ENCODE measurements around the gene LRRC51. TPM values are rescaled to one million over a fixed set of nuclear protein-coding genes. Genes with fewer than 3 reads are reported as not detected.

LRRC51 gene
- total RNA-seq, 1 donor from 2014 or later, result 5.2 TPM

- TF ChIP-seq CTCF (IDR thresholded peaks at IDR 0.05; ENCODE audit: unreplicated experiment), result no peak
- no peak overlapping the region for H3K4me3 Mint-ChIP-seq
- H3K9me3 Mint-ChIP-seq, result no peaks in the 10 kb centered on the region
- DNase-seq (ENCODE audit: low spot score in 2 of 2, unreplicated experiment in 2 of 2), result no peak
- H3K27ac Mint-ChIP-seq, result no peak overlapping the region
- H3K36me3 Mint-ChIP-seq, result peaks cover 9% of the 10 kb centered on the region
- H3K4me1 Mint-ChIP-seq, result peaks cover 8% of the 10 kb centered on the region
- H3K27me3 Mint-ChIP-seq (ENCODE audit: low read depth), result no peaks in the 10 kb centered on the region
Observed at GRCh38 chr11:72039856-72040401, 40.7 kb upstream of the LRRC51 start.

DNA sequence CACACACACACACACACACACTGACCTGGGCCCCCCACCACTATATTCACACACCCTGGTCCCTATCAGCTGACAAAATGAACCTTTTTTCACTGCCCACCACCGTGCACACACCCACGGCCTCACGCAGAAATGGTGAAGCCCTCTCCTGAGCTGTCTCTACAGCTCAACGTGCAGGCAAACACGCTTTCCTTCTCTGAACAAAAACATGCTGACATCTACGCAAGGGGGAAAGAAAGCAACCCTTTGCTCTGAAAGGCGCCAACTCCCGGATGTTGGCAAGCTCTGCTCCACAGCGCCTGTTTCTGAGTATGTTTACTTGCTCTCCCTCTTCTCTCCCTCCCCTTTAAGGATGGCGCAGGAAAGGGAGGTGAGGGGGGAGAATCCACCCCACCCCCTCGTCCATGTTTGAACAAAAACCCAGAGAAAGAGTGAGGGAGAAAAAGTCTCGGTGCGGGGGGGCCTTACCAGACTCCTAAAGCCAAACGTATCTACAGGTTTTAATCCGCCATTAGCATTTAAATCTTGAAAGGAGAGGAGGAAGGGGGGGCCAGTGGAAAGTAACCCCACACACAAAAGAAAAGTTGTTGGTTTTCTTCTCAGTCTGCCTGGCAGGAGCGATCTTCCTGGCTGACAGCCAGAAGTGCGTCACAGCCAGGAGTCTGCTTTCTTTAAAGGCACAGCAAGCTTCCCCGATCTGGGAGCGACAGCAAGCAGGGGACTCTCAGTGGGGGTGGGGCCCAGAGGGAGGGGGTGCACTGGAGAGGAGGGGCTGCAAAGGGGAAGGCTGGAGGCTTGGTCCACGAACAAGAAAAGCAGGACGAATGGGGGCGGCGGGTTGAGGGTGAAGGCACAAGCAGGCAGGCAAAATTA is 39.9 kb upstream of the LRRC51 start:
- no peak for TF ChIP-seq CTCF (IDR thresholded peaks at IDR 0.05; ENCODE audit: unreplicated experiment)
- Mint-ChIP-seq H3K36me3 (peaks cover 4% of the 10 kb centered on the region), H3K4me1 (peaks cover 10% of the 10 kb centered on the region), H3K4me3 (no peak overlapping the region), H3K27me3 (ENCODE audit: low read depth) (no peaks in the 10 kb centered on the region), H3K27ac (no peak overlapping the region), H3K9me3 (no peaks in the 10 kb centered on the region)
- DNase-seq (ENCODE audit: low spot score in 2 of 2, unreplicated experiment in 2 of 2), result peak; percentile 88 to 95

DNA sequence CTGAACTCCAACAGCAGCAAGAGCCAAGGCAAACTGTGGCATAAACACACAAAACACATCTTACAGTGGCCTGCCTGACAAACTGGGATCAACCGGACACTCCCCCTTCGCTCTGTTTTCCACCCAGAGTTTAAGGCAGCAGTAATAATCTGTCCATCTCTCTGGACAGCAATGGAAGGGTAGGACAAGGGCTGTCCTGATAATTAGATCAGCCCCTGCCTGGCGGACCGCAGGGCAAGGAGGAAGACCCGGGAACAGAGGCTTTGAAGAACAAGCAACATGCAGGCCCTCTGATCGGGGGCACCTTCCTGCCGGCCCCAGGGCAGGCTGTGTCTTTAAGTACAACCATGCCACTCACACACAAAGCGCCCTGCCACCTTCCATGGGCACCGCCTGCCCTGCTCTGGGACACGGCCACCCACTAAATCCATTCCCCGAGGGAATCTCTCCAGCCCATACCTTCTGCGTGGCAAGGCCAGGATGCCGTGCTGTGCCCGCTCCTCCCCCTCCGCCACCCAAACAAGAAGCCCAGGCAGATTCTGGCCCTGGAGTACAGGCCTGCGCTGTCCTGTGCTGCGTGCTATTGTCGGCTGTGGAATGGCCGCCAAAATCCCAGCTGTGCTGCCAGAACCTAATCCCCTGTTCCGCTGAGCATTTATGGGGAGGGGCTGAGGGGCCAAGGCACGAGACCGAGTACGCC is 39.1 kb upstream of the LRRC51 start:
- TF ChIP-seq CTCF (IDR thresholded peaks at IDR 0.05; ENCODE audit: unreplicated experiment), result no peak
- no peak overlapping the region for H3K4me3 Mint-ChIP-seq
- no peaks in the 10 kb centered on the region for H3K27me3 Mint-ChIP-seq (ENCODE audit: low read depth)
- no peaks in the 10 kb centered on the region for H3K36me3 Mint-ChIP-seq
- peaks cover 10% of the 10 kb centered on the region for H3K4me1 Mint-ChIP-seq
- no peaks in the 10 kb centered on the region for H3K9me3 Mint-ChIP-seq
- H3K27ac Mint-ChIP-seq, result no peak overlapping the region
- DNase-seq (ENCODE audit: low spot score in 2 of 2, unreplicated experiment in 2 of 2), result peak; percentile 48 to 76

DNA sequence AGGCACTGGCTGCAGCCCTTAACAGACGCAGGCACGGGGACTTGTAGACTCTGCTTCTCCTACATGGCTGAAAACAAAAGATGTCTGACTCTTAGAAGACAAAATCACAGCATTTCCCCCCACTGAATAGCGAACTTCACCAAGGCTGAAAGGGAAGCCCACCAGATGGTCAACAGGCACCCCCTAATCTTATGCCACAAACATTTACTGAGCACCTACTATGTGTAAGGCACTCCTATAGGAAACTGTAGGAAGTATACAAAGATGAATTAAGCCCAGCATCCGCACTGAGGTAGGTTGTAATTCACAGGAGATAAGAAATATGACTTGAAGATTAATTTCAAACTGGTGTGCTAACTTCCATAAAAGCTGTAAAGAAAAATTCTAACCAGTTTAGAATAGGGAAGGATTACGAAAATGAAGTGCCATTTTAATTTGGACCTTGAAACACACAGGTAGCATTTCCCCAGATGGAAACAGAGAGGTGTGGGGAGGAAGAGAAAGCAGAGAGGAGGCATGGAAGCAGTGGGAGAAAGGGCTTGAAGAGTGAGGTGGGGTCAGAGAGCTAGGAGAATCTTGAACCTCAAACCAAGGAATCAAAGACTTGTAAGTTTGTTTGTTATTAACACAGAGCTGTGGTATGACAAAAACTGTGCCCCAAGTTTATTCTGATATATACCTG is 38.4 kb upstream of the LRRC51 start:
- Mint-ChIP-seq H3K27me3 (ENCODE audit: low read depth) (no peaks in the 10 kb centered on the region), H3K27ac (no peak overlapping the region), H3K4me3 (no peak overlapping the region)

More for the DNA sequence above, 38.4 kb upstream of the LRRC51 start:
- Mint-ChIP-seq H3K36me3 (no peaks in the 10 kb centered on the region), H3K4me1 (peaks cover 3% of the 10 kb centered on the region), H3K9me3 (no peaks in the 10 kb centered on the region)
- no peak for TF ChIP-seq CTCF (IDR thresholded peaks at IDR 0.05; ENCODE audit: unreplicated experiment)
- DNase-seq (ENCODE audit: low spot score in 2 of 2, unreplicated experiment in 2 of 2), result no peak

Measured in mesothelial cell of epicardium (in vitro differentiated cells).